GM12874 (cell line): ENCODE measurements around the gene BBOX1.

ENCODE experiments used
- TF ChIP-seq, protein P1 (sequence below): IDR thresholded peaks from 2 replicates; pipeline ENCODE4 v1.5.1; 2011; ENCODE audit warnings: low read depth, mild to moderate bottlenecking, control low read depth, low read length, moderate library complexity; ENCODE audit not compliant: insufficient read depth

Gene BBOX1

GRCh38 chr11:27058456-27058855 is 17.8 kb downstream of the BBOX1 start:
- TF ChIP-seq, protein P1, sequence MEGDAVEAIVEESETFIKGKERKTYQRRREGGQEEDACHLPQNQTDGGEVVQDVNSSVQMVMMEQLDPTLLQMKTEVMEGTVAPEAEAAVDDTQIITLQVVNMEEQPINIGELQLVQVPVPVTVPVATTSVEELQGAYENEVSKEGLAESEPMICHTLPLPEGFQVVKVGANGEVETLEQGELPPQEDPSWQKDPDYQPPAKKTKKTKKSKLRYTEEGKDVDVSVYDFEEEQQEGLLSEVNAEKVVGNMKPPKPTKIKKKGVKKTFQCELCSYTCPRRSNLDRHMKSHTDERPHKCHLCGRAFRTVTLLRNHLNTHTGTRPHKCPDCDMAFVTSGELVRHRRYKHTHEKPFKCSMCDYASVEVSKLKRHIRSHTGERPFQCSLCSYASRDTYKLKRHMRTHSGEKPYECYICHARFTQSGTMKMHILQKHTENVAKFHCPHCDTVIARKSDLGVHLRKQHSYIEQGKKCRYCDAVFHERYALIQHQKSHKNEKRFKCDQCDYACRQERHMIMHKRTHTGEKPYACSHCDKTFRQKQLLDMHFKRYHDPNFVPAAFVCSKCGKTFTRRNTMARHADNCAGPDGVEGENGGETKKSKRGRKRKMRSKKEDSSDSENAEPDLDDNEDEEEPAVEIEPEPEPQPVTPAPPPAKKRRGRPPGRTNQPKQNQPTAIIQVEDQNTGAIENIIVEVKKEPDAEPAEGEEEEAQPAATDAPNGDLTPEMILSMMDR, result no peak

DNA sequence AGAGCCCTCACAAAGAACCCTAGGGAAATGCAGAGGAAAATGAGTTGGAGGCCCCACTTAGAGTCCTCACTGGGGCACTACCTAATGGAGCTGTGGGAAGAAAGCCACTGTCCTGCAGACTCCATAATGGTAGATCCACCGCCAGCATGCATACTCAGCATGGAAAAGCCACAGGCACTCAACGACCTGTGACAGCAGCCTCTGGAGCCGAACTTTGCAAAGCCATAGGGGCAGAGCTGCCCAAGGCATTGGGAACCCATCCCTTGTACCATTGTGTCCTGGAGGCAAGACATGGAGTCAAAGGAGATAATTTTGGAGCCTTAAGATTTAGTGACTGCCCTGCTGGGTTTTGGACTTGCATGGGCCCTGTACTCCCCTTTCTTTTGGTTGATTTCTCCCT is 18.8 kb downstream of the BBOX1 start:
- TF ChIP-seq, protein P1, result no peak

- TF ChIP-seq, protein P1, result no peak
Measured at GRCh38 chr11:27060816-27061460, 20.3 kb downstream of the BBOX1 start.

DNA sequence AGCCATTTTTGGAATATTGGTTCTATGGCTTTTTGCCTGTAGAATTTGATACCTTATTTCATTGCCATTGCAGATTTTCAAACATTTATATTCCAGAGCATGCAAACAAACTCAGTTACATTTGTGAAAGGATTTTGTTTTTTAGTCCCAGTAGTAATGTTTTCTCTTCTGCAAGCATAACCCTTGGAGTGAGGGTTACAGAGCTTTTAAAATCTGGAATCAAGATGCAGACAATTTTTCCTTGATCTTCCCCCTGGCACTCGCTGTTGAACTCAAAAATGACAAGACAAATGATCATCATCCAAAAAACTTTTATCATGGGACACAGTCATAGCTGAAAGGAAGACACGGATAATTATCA is 20.8 kb downstream of the BBOX1 start:
- TF ChIP-seq, protein P1, result no peak

- TF ChIP-seq, protein P1, result no peak
Measured at GRCh38 chr11:27064086-27064485, 23.5 kb downstream of the BBOX1 start.

DNA sequence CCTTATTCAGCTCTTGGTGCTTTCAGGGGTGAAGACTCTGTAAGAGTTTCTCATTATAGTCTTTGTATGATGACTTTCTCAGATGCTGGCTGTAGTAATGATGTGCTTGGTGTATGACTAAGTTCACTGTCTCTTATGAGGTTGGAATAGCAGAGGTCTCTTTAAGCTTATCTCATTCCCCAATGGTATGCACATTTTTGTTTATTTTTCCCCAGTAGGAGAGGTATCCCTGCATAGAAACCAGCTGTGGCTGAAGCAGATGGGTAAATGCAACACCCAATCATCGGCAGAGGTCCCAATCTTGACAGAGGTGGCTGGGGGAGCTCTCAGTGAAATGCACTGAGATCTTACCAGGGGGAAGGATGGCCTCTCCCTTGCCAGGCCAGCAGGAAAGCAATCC is 34.6 kb downstream of the BBOX1 start:
- TF ChIP-seq, protein P1, result no peak

- TF ChIP-seq, protein P1, result no peak
Measured at GRCh38 chr11:27075655-27076054, 35.0 kb downstream of the BBOX1 start.
